ENCODE data around the gene ZNF804B.

Gene ZNF804B

GRCh38 chr7:88835147-88835728 lies 75.7 kb downstream of the ZNF804B start:
- no peaks in the 10 kb centered on the region for H3K9me3 ChIP-seq (ENCODE audit: control insufficient read depth in 2 of 2, low read length in 2 of 2)
- H3K4me1 ChIP-seq (ENCODE audit: control insufficient read depth, insufficient read depth, low read length), result no peaks in the 10 kb centered on the region
- no peak overlapping the region for H3K4me3 ChIP-seq (ENCODE audit: low read length in 2 of 2)
- no peaks in the 10 kb centered on the region for H3K27me3 ChIP-seq (ENCODE audit: control insufficient read depth in 1 of 2, insufficient read depth in 2 of 2, low read length in 2 of 2)
- no peak overlapping the region for H3K27ac ChIP-seq (ENCODE audit: low read length)
- no peaks in the 10 kb centered on the region for H3K36me3 ChIP-seq (ENCODE audit: control insufficient read depth in 2 of 2, insufficient read depth in 2 of 2, low read length in 2 of 2)
- no peak overlapping the region for H3K9ac ChIP-seq (ENCODE audit: low read length in 2 of 2)

GRCh38 chr7:88842201-88842600 lies 82.7 kb downstream of the ZNF804B start:
- Histone ChIP-seq H3K9me3 (ENCODE audit: control insufficient read depth in 2 of 2, low read length in 2 of 2) (no peaks in the 10 kb centered on the region), H3K36me3 (ENCODE audit: control insufficient read depth in 2 of 2, insufficient read depth in 2 of 2, low read length in 2 of 2) (no peaks in the 10 kb centered on the region), H3K27me3 (ENCODE audit: control insufficient read depth in 1 of 2, insufficient read depth in 2 of 2, low read length in 2 of 2) (no peaks in the 10 kb centered on the region), H3K4me1 (ENCODE audit: control insufficient read depth, insufficient read depth, low read length) (no peaks in the 10 kb centered on the region), H3K27ac (ENCODE audit: low read length) (no peak overlapping the region), H3K9ac (ENCODE audit: low read length in 2 of 2) (no peak overlapping the region), H3K4me3 (ENCODE audit: low read length in 2 of 2) (no peak overlapping the region)

GRCh38 chr7:88845091-88845490 lies 85.6 kb downstream of the ZNF804B start:
- no peaks in the 10 kb centered on the region for H3K27me3 ChIP-seq (ENCODE audit: control insufficient read depth in 1 of 2, insufficient read depth in 2 of 2, low read length in 2 of 2)
- H3K27ac ChIP-seq (ENCODE audit: low read length), result no peak overlapping the region
- no peaks in the 10 kb centered on the region for H3K36me3 ChIP-seq (ENCODE audit: control insufficient read depth in 2 of 2, insufficient read depth in 2 of 2, low read length in 2 of 2)
- no peak overlapping the region for H3K4me3 ChIP-seq (ENCODE audit: low read length in 2 of 2)
- H3K9me3 ChIP-seq (ENCODE audit: control insufficient read depth in 2 of 2, low read length in 2 of 2), result no peaks in the 10 kb centered on the region
- no peak overlapping the region for H3K9ac ChIP-seq (ENCODE audit: low read length in 2 of 2)
- no peaks in the 10 kb centered on the region for H3K4me1 ChIP-seq (ENCODE audit: control insufficient read depth, insufficient read depth, low read length)

- no peak overlapping the region for H3K27ac ChIP-seq (ENCODE audit: low read length)
- no peak overlapping the region for H3K9ac ChIP-seq (ENCODE audit: low read length in 2 of 2)
- H3K4me3 ChIP-seq (ENCODE audit: low read length in 2 of 2), result no peak overlapping the region
- no peaks in the 10 kb centered on the region for H3K36me3 ChIP-seq (ENCODE audit: control insufficient read depth in 2 of 2, insufficient read depth in 2 of 2, low read length in 2 of 2)
- H3K4me1 ChIP-seq (ENCODE audit: control insufficient read depth, insufficient read depth, low read length), result no peaks in the 10 kb centered on the region
- H3K9me3 ChIP-seq (ENCODE audit: control insufficient read depth in 2 of 2, low read length in 2 of 2), result no peaks in the 10 kb centered on the region
- no peaks in the 10 kb centered on the region for H3K27me3 ChIP-seq (ENCODE audit: control insufficient read depth in 1 of 2, insufficient read depth in 2 of 2, low read length in 2 of 2)
Observed at GRCh38 chr7:88851220-88851619, 91.7 kb downstream of the ZNF804B start.

- H3K27me3 ChIP-seq (ENCODE audit: control insufficient read depth in 1 of 2, insufficient read depth in 2 of 2, low read length in 2 of 2), result no peaks in the 10 kb centered on the region
- no peaks in the 10 kb centered on the region for H3K9me3 ChIP-seq (ENCODE audit: control insufficient read depth in 2 of 2, low read length in 2 of 2)
- H3K27ac ChIP-seq (ENCODE audit: low read length), result no peak overlapping the region
- no peak overlapping the region for H3K4me3 ChIP-seq (ENCODE audit: low read length in 2 of 2)
- H3K36me3 ChIP-seq (ENCODE audit: control insufficient read depth in 2 of 2, insufficient read depth in 2 of 2, low read length in 2 of 2), result no peaks in the 10 kb centered on the region
- no peaks in the 10 kb centered on the region for H3K4me1 ChIP-seq (ENCODE audit: control insufficient read depth, insufficient read depth, low read length)
- H3K9ac ChIP-seq (ENCODE audit: low read length in 2 of 2), result no peak overlapping the region
Observed at GRCh38 chr7:88859288-88859687, 99.8 kb downstream of the ZNF804B start.

GRCh38 chr7:88866265-88866863 lies 106.9 kb downstream of the ZNF804B start:
- no peak overlapping the region for H3K27ac ChIP-seq (ENCODE audit: low read length)
- H3K27me3 ChIP-seq (ENCODE audit: control insufficient read depth in 1 of 2, insufficient read depth in 2 of 2, low read length in 2 of 2), result no peaks in the 10 kb centered on the region
- no peak overlapping the region for H3K9ac ChIP-seq (ENCODE audit: low read length in 2 of 2)
- no peaks in the 10 kb centered on the region for H3K4me1 ChIP-seq (ENCODE audit: control insufficient read depth, insufficient read depth, low read length)
- H3K36me3 ChIP-seq (ENCODE audit: control insufficient read depth in 2 of 2, insufficient read depth in 2 of 2, low read length in 2 of 2), result no peaks in the 10 kb centered on the region
- no peaks in the 10 kb centered on the region for H3K9me3 ChIP-seq (ENCODE audit: control insufficient read depth in 2 of 2, low read length in 2 of 2)
- H3K4me3 ChIP-seq (ENCODE audit: low read length in 2 of 2), result no peak overlapping the region

- Histone ChIP-seq H3K9ac (ENCODE audit: low read length in 2 of 2) (no peak overlapping the region), H3K9me3 (ENCODE audit: control insufficient read depth in 2 of 2, low read length in 2 of 2) (no peaks in the 10 kb centered on the region), H3K36me3 (ENCODE audit: control insufficient read depth in 2 of 2, insufficient read depth in 2 of 2, low read length in 2 of 2) (no peaks in the 10 kb centered on the region), H3K27ac (ENCODE audit: low read length) (no peak overlapping the region), H3K27me3 (ENCODE audit: control insufficient read depth in 1 of 2, insufficient read depth in 2 of 2, low read length in 2 of 2) (no peaks in the 10 kb centered on the region), H3K4me3 (ENCODE audit: low read length in 2 of 2) (no peak overlapping the region), H3K4me1 (ENCODE audit: control insufficient read depth, insufficient read depth, low read length) (no peaks in the 10 kb centered on the region)
Observed at GRCh38 chr7:88867158-88867557, 107.7 kb downstream of the ZNF804B start.

GRCh38 chr7:88868456-88868855 lies 109.0 kb downstream of the ZNF804B start:
- Histone ChIP-seq H3K9me3 (ENCODE audit: control insufficient read depth in 2 of 2, low read length in 2 of 2) (no peaks in the 10 kb centered on the region), H3K27me3 (ENCODE audit: control insufficient read depth in 1 of 2, insufficient read depth in 2 of 2, low read length in 2 of 2) (no peaks in the 10 kb centered on the region), H3K36me3 (ENCODE audit: control insufficient read depth in 2 of 2, insufficient read depth in 2 of 2, low read length in 2 of 2) (no peaks in the 10 kb centered on the region), H3K9ac (ENCODE audit: low read length in 2 of 2) (no peak overlapping the region), H3K4me1 (ENCODE audit: control insufficient read depth, insufficient read depth, low read length) (no peaks in the 10 kb centered on the region), H3K4me3 (ENCODE audit: low read length in 2 of 2) (no peak overlapping the region), H3K27ac (ENCODE audit: low read length) (no peak overlapping the region)

GRCh38 chr7:88881136-88881535 lies 121.6 kb downstream of the ZNF804B start:
- Histone ChIP-seq H3K9me3 (ENCODE audit: control insufficient read depth in 2 of 2, low read length in 2 of 2) (no peaks in the 10 kb centered on the region), H3K36me3 (ENCODE audit: control insufficient read depth in 2 of 2, insufficient read depth in 2 of 2, low read length in 2 of 2) (no peaks in the 10 kb centered on the region), H3K4me3 (ENCODE audit: low read length in 2 of 2) (no peak overlapping the region), H3K4me1 (ENCODE audit: control insufficient read depth, insufficient read depth, low read length) (no peaks in the 10 kb centered on the region), H3K27ac (ENCODE audit: low read length) (no peak overlapping the region), H3K9ac (ENCODE audit: low read length in 2 of 2) (no peak overlapping the region), H3K27me3 (ENCODE audit: control insufficient read depth in 1 of 2, insufficient read depth in 2 of 2, low read length in 2 of 2) (no peaks in the 10 kb centered on the region)

- Histone ChIP-seq H3K4me3 (ENCODE audit: low read length in 2 of 2) (no peak overlapping the region), H3K4me1 (ENCODE audit: control insufficient read depth, insufficient read depth, low read length) (no peaks in the 10 kb centered on the region), H3K27ac (ENCODE audit: low read length) (no peak overlapping the region), H3K9me3 (ENCODE audit: control insufficient read depth in 2 of 2, low read length in 2 of 2) (no peaks in the 10 kb centered on the region), H3K9ac (ENCODE audit: low read length in 2 of 2) (no peak overlapping the region), H3K27me3 (ENCODE audit: control insufficient read depth in 1 of 2, insufficient read depth in 2 of 2, low read length in 2 of 2) (no peaks in the 10 kb centered on the region), H3K36me3 (ENCODE audit: control insufficient read depth in 2 of 2, insufficient read depth in 2 of 2, low read length in 2 of 2) (no peaks in the 10 kb centered on the region)
Observed at GRCh38 chr7:88885131-88885530, 125.6 kb downstream of the ZNF804B start.

- Histone ChIP-seq H3K4me3 (ENCODE audit: low read length in 2 of 2) (no peak overlapping the region), H3K4me1 (ENCODE audit: control insufficient read depth, insufficient read depth, low read length) (no peaks in the 10 kb centered on the region), H3K27me3 (ENCODE audit: control insufficient read depth in 1 of 2, insufficient read depth in 2 of 2, low read length in 2 of 2) (no peaks in the 10 kb centered on the region), H3K36me3 (ENCODE audit: control insufficient read depth in 2 of 2, insufficient read depth in 2 of 2, low read length in 2 of 2) (no peaks in the 10 kb centered on the region), H3K27ac (ENCODE audit: low read length) (no peak overlapping the region), H3K9me3 (ENCODE audit: control insufficient read depth in 2 of 2, low read length in 2 of 2) (no peaks in the 10 kb centered on the region), H3K9ac (ENCODE audit: low read length in 2 of 2) (no peak overlapping the region)
Observed at GRCh38 chr7:88888684-88889083, 129.2 kb downstream of the ZNF804B start.

All from stomach smooth muscle (tissue), 2 donors.